Activated T-helper 2 cell treated with anti-CD3 and anti-CD28 coated beads, Interferon-gamma antibody, Interleukin-2, Interleukin-4, amounts not matched to agents 10 μg/mL and 5 μg/mL and 100 μg/mL, durations not matched to agents 14 hours and 24 hours and 36 hours (primary cell): Measurements from ENCODE around the gene PGM1. TPM values are rescaled to one million over a fixed set of nuclear protein-coding genes. Genes with fewer than 3 reads are reported as not detected.
A peak's percentile ranks its signal among the peaks of the same experiment; 100 is the strongest.
"Not testable (repeated sequence)": the region's sequence is repeated elsewhere in the genome, so short reads cannot be mapped to it uniquely, and the experiment has no call there.

ENCODE experiments used
- DNase-seq: peaks from one replicate; pipeline ENCODE4 v3.0.0; 2021; ENCODE audit warnings: low spot score
- H3K27ac Mint-ChIP-seq: one replicate; pipeline ENCODE4 v1.8.0; 2021; ENCODE audit warnings: mixed read lengths
- H3K27me3 Mint-ChIP-seq: one replicate; pipeline ENCODE4 v1.8.0; 2021; ENCODE audit warnings: low read depth, mixed read lengths
- H3K36me3 Mint-ChIP-seq: one replicate; pipeline ENCODE4 v1.8.0; 2021; ENCODE audit warnings: low read depth, mixed read lengths
- H3K4me1 Mint-ChIP-seq: one replicate; pipeline ENCODE4 v1.8.0; 2021; ENCODE audit warnings: low read depth, mixed read lengths
- H3K4me3 Mint-ChIP-seq: one replicate; pipeline ENCODE4 v1.8.0; 2021; ENCODE audit warnings: low read depth, mild to moderate bottlenecking, moderate library complexity, mixed read lengths
- H3K9me3 Mint-ChIP-seq: one replicate; pipeline ENCODE4 v1.8.0; 2021; ENCODE audit warnings: mixed read lengths
- intact Hi-C: fragments of 100-400 bp; cut with micrococcal nuclease; formaldehyde crosslinking; loops from one replicate; pipeline ENCODE4 v1.15.1; 2023
- total RNA-seq: library from RNA; stranded (reverse); gene quantifications from 2 replicates; pipeline ENCODE4 v1.2.3, GENCODE V29; 2022

Gene PGM1
- total RNA-seq, 1 donor from 2014 or later: 61.8 TPM

- H3K9me3 Mint-ChIP-seq, DNase-seq, intact Hi-C loops: not testable (repeated sequence)
Observed at GRCh38 chr1:63574203-63574796, 18.9 kb upstream of the PGM1 start.

GRCh38 chr1:63575340-63575826 is 17.8 kb upstream of the PGM1 start:
- H3K27me3 Mint-ChIP-seq: no peaks in the 10 kb centered on the region
- H3K4me1 Mint-ChIP-seq: no peaks in the 10 kb centered on the region
- no peak for DNase-seq
- intact Hi-C loops: loop anchor here (5.0 kb wide), 1 partner anchor 672 kb away; no protein-coding TSS in a partner anchor
- H3K27ac Mint-ChIP-seq: no peak overlapping the region
- H3K4me3 Mint-ChIP-seq: no peak overlapping the region
- H3K9me3 Mint-ChIP-seq: peaks cover 5% of the 10 kb centered on the region
- H3K36me3 Mint-ChIP-seq: peaks cover 6% of the 10 kb centered on the region

More at GRCh38 chr1:63574203-63574796, 18.9 kb upstream of the PGM1 start:
- H3K27ac Mint-ChIP-seq, H3K4me1 Mint-ChIP-seq, H3K27me3 Mint-ChIP-seq, H3K4me3 Mint-ChIP-seq, H3K36me3 Mint-ChIP-seq: not testable (repeated sequence)

- H3K27me3 Mint-ChIP-seq, H3K4me3 Mint-ChIP-seq, DNase-seq, H3K27ac Mint-ChIP-seq, intact Hi-C loops: not testable (repeated sequence)
- H3K9me3 Mint-ChIP-seq: peaks cover 16% of the 10 kb centered on the region
- H3K36me3 Mint-ChIP-seq: peaks cover 51% of the 10 kb centered on the region
- peaks cover 11% of the 10 kb centered on the region for H3K4me1 Mint-ChIP-seq
Observed at GRCh38 chr1:63586326-63586725, 6.9 kb upstream of the PGM1 start.

GRCh38 chr1:63590166-63590560 is 3.0 kb upstream of the PGM1 start:
- DNase-seq: no peak
- no peak overlapping the region for H3K4me3 Mint-ChIP-seq
- intact Hi-C loops: loop anchor here (10.0 kb wide), 1 partner anchor 1475 kb away; no protein-coding TSS in a partner anchor
- H3K36me3 Mint-ChIP-seq: peaks cover 29% of the 10 kb centered on the region
- H3K27me3 Mint-ChIP-seq: no peaks in the 10 kb centered on the region
- no peak overlapping the region for H3K27ac Mint-ChIP-seq
- H3K4me1 Mint-ChIP-seq: peaks cover 28% of the 10 kb centered on the region
- no peaks in the 10 kb centered on the region for H3K9me3 Mint-ChIP-seq

GRCh38 chr1:63592536-63593302 is 492 bp upstream of the PGM1 start:
- H3K27ac Mint-ChIP-seq: peak overlapping the region; percentile 97
- peak overlapping the region; percentile 97 for H3K4me3 Mint-ChIP-seq
- intact Hi-C loops: loop anchor here (10.0 kb wide), 1 partner anchor 1472 kb away; no protein-coding TSS in a partner anchor
- no peaks in the 10 kb centered on the region for H3K27me3 Mint-ChIP-seq
- peaks cover 29% of the 10 kb centered on the region for H3K36me3 Mint-ChIP-seq
- H3K4me1 Mint-ChIP-seq: peaks cover 37% of the 10 kb centered on the region
- H3K9me3 Mint-ChIP-seq: no peaks in the 10 kb centered on the region
- DNase-seq: no peak

GRCh38 chr1:63593886-63594605 is 835 bp downstream of the PGM1 start:
- peak; percentile 75 for DNase-seq
- peak overlapping the region; percentile 99 for H3K27ac Mint-ChIP-seq
- H3K27me3 Mint-ChIP-seq: no peaks in the 10 kb centered on the region
- H3K4me3 Mint-ChIP-seq: peak overlapping the region; percentile 97
- intact Hi-C loops: loop anchor here (1.0 to 10.0 kb wide), 4 partner anchors 57 to 1471 kb away; partner anchors contain the start of genes ALG6, EFCAB7 and ITGB3BP
- peaks cover 22% of the 10 kb centered on the region for H3K36me3 Mint-ChIP-seq
- H3K4me1 Mint-ChIP-seq: peaks cover 29% of the 10 kb centered on the region
- H3K9me3 Mint-ChIP-seq: no peaks in the 10 kb centered on the region

GRCh38 chr1:63595435-63595834 is 2.2 kb downstream of the PGM1 start:
- DNase-seq: no peak
- Mint-ChIP-seq H3K4me3 (no peak overlapping the region), H3K27ac (no peak overlapping the region), H3K4me1 (peaks cover 29% of the 10 kb centered on the region), H3K36me3 (peaks cover 28% of the 10 kb centered on the region), H3K9me3 (no peaks in the 10 kb centered on the region), H3K27me3 (no peaks in the 10 kb centered on the region)
- intact Hi-C loops: loop anchor here (10.0 kb wide), 1 partner anchor 1469 kb away; no protein-coding TSS in a partner anchor

GRCh38 chr1:63599799-63600198 is 6.6 kb downstream of the PGM1 start:
- Mint-ChIP-seq H3K9me3 (no peaks in the 10 kb centered on the region), H3K4me3 (no peak overlapping the region), H3K27ac (no peak overlapping the region), H3K36me3 (peaks cover 39% of the 10 kb centered on the region), H3K4me1 (peaks cover 21% of the 10 kb centered on the region), H3K27me3 (no peaks in the 10 kb centered on the region)
- no peak for DNase-seq
- intact Hi-C loops: loop anchor here (10.0 kb wide), 1 partner anchor 1465 kb away; no protein-coding TSS in a partner anchor

GRCh38 chr1:63600248-63600647 is 7.0 kb downstream of the PGM1 start:
- Mint-ChIP-seq H3K9me3 (no peaks in the 10 kb centered on the region), H3K4me3 (no peak overlapping the region), H3K36me3 (peaks cover 37% of the 10 kb centered on the region), H3K4me1 (peaks cover 19% of the 10 kb centered on the region), H3K27me3 (no peaks in the 10 kb centered on the region), H3K27ac (no peak overlapping the region)
- intact Hi-C loops: no loop called here
- no peak for DNase-seq

GRCh38 chr1:63601061-63601460 is 7.8 kb downstream of the PGM1 start:
- peaks cover 30% of the 10 kb centered on the region for H3K36me3 Mint-ChIP-seq
- H3K9me3 Mint-ChIP-seq: no peaks in the 10 kb centered on the region
- H3K4me1 Mint-ChIP-seq: peaks cover 14% of the 10 kb centered on the region
- no peak for DNase-seq
- H3K27me3 Mint-ChIP-seq: no peaks in the 10 kb centered on the region
- intact Hi-C loops: no loop called here
- H3K4me3 Mint-ChIP-seq: no peak overlapping the region
- H3K27ac Mint-ChIP-seq: no peak overlapping the region

GRCh38 chr1:63601463-63601862 is 8.3 kb downstream of the PGM1 start:
- no peaks in the 10 kb centered on the region for H3K9me3 Mint-ChIP-seq
- no peak overlapping the region for H3K27ac Mint-ChIP-seq
- H3K36me3 Mint-ChIP-seq: peaks cover 28% of the 10 kb centered on the region
- peaks cover 13% of the 10 kb centered on the region for H3K4me1 Mint-ChIP-seq
- no peak for DNase-seq
- H3K4me3 Mint-ChIP-seq: no peak overlapping the region
- no peaks in the 10 kb centered on the region for H3K27me3 Mint-ChIP-seq
- intact Hi-C loops: no loop called here

- Mint-ChIP-seq H3K27me3 (no peaks in the 10 kb centered on the region), H3K4me3 (no peak overlapping the region), H3K36me3 (peaks cover 23% of the 10 kb centered on the region), H3K27ac (no peak overlapping the region), H3K4me1 (peaks cover 11% of the 10 kb centered on the region), H3K9me3 (no peaks in the 10 kb centered on the region)
- DNase-seq: no peak
- intact Hi-C loops: no loop called here
Observed at GRCh38 chr1:63601912-63602311, 8.7 kb downstream of the PGM1 start.
